Uterus (tissue), 2 donors: ENCODE measurements around the gene ANKS4B.

Source experiments
- CTCF ChIP-seq, 4 experiments: fragments of 200-600 bp in 2 of 4; fragments of 450-650 bp in 2 of 4; sonication (generic) in 2 of 4; IDR thresholded peaks; one replicate each; pipeline ENCODE4 v1.5.1; 2016 to 2019; ENCODE audit warnings: antibody characterized with exemption in 4 of 4, mild to moderate bottlenecking in 2 of 4, moderate library complexity in 1 of 4
- POLR2A ChIP-seq, 2 donors: fragments of 450-650 bp; IDR thresholded peaks; one replicate each; pipeline ENCODE4 v1.6.1; 2016; ENCODE audit warnings: antibody characterized with exemption in 2 of 2, mild to moderate bottlenecking in 1 of 2, moderate library complexity in 1 of 2

GRCh38 chr16:21194771-21195301, 38.7 kb upstream of the ANKS4B start:
- TF ChIP-seq POLR2A (IDR thresholded peaks at IDR 0.05) (no peak), CTCF (IDR thresholded peaks at IDR 0.05) (no peak)
